NK-92 treated with Interleukin-12 subunit alpha and Interleukin-12 subunit beta, amount 100 ng/mL, for 24 hours (cell line): Measurements from ENCODE around the gene DMBX1.

Experiments used
- DNase-seq: peaks from one replicate; lab custom pipeline; 2025; lab: John Stamatoyannopoulos, UW

DMBX1 gene

DNA sequence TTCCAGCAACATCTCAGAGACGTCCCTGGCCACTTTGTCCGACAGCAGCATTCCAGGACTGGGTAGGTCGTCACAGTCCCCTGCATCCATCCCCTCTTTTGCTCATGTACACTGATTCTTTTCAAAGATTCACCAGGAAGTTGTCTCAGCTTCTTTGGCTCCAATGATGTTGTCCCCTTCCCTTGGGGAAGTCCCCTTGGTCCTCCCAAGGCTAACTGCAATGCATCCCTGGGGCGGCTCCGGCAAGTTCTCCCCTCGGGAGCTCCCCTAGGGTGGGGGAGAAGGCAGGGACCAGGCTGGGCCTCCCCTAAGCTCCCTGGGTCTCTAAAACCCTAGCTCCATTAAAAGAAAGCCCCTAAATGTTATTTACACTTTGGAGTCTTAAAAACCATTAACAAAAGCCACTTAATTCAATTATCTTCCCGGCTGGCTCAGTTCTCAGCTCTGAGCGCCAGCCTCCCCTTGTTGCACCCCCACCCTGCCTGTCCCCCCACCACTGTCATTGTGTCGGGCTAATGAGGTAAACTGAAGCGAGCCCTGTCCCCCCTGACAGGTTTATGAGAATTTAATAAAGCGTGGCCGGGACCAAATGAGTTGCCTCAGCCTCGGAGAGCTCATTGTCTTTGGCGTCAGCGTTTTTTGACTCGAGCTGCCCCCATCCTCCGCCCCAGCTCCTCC lies 36.5 kb downstream of the DMBX1 start:
- no peak for DNase-seq

- DNase-seq = no peak
These were observed 37.2 kb downstream of the DMBX1 start for GRCh38 chr1:46526691-46527291.

DNA sequence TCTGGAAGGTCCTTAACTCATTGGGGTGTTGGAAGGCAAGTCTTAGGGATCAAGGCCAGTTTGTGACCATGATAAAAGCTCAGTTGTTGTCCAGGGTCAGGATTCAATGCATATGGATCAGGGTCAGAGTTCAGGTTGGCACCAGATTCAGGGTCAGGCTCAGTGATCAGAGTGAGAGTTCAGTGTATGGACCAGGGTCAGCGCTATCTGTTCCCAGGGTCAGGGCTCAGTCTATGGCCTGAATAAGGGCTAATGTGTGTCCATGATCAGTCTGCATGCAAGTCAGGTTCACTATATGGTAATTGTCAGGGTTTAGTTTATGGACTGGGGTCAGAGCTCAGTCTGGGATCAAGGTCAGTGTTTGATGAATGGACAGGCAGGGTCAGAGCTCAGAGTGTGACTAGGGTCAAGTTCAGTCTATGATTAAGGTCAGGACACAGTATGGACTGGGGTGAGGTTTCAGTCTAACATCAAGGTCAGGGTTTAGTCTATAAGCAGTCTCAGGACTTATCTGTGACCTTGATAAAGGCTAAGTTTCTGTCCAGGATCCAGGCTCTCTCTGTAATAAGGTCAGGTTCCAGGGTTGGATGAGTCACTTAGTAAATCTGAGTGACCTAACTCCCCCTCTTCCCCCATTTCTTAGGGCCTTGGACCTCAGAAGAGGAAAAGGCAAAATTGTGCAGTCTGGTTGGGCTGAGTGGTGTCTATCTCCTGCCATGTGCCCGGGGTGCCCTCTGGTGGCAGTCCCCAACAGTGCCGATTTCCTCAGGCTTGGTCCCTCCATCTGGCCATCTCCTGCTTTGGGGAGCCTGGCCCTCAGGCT lies 38.0 kb downstream of the DMBX1 start:
- DNase-seq = peak; percentile 62

- DNase-seq = no peak
These were observed 38.8 kb downstream of the DMBX1 start for GRCh38 chr1:46528297-46528955.

- peak; percentile 35 for DNase-seq
These were observed 39.5 kb downstream of the DMBX1 start for GRCh38 chr1:46529031-46529630.

DNA sequence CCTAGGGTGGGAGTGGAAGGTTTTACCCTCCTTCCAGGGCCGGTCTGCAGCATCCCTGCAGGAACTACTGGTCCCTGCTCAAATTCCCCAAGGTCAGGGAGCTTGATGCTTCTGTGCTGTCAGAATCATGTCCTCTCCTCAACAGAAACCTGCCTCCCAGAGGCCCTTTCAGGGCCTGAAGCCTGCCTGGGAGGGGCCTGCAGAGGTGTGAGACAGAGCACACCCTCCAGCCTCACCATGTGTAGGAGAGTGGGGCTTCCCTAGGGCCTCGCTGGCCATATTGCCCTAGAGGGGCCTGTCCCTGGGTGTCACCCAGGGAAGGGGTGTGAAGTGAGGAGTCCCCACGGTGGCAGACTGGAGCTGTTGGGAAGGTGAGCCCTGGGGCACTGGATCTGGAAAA lies 40.7 kb downstream of the DMBX1 start:
- peak; percentile 16 for DNase-seq

- no peak for DNase-seq
These were observed 41.3 kb downstream of the DMBX1 start for GRCh38 chr1:46530791-46531409.

DNA sequence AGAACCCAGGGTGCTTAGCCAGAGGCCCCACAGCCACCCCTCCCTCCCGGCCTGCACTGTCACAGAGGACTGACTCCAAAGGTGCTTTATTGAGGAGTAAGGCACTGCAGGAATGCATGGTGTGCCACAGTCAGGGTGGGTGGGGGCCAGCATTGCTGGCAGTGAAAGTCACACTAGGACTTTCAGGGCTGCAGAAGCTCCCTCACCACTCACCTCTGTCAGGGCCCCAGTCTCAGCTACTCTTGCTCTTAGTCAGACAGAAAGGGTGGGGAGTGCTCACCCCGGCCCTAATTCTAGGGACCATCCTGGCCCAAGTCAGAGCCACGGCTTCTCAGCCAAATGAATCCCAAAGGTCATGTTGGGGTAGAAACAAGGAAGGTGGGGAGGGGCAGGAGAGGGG lies 42.5 kb downstream of the DMBX1 start:
- no peak for DNase-seq

DNA sequence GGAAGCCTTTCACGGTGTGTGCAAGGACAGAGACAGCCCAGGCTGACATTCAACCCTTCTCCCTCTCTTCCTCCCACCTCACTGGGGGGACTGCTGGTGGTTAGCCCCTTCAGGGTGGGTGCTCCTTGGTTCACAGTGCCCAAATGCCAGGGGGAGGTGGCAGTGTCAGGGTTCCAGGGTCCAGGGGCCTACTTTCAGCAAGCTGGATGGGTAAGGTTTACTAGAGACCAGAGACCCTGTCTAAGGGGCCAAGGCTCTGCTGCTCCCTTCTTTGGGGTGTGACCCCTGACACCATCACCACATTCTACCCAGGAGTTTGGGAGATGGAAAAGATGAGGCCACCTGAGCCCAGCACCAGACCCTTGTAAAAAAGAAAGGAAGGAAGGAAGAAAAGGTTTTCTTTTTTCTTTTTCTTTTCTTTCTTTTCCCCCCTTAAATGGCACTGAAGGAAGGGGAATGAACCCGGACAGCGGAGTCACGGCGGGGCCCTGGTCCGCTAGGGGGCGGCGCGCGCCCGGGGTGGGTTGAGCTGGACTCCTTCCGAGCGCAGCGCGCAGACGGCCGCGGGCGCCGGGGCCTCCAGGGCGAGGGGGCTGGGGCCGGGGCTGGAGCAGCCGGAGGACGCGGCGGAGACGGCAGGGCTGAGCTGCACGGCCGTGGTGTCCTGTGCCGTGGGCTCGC lies 43.0 kb downstream of the DMBX1 start:
- no peak for DNase-seq

DNA sequence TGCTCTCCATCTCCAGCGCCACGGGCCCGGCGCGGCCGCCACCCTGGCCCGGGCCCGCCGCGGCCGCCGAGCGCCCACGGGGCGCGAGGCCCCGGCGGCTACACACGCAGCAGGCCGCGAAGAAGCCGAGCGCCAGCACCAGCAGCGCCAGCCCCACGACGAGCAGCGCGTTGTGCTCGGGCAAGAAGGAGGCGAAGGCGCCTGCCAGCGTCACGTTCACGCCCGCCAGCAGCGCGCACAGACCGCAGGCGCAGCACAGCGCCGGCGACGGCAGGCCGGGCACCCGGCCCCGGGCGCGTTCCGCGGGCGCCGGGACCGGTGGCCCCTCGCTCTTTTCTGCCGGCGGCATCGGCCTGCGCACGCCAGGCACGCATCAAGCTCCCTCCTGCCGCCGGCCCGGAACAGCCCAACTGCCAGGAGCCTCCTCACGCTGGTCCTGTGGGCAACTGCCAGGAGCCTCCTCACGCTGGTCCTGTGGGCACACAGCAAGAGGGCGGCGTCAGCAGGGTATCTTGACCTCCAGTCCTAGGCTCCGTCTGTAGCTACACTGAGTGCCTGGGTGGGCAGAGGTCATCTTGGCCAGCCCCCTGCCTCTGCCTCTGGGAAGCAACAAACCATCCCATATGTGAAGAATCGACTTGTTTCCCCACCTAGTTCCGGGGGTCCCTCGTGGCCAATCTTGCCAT lies 43.7 kb downstream of the DMBX1 start:
- DNase-seq = no peak

DNA sequence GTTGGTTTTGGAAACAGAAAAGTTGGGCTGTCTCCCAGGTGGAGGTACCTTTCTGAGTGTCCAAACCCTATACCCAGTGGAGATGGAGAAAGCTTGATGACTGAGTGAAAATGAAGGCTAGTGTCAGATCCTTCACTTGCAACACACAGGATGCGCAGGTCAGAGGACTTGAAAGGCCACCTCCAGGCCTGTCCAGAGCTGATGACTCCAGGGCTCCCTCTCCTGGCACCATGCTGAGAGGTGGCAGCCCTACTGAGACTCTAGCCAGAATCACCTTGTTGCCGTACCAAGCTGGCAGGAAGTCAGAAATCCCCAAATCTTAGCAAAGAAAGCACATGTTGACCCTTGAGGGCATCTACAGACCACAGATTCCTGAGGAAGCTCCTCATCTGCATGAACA lies 45.4 kb downstream of the DMBX1 start:
- peak; percentile 16 for DNase-seq

DNA sequence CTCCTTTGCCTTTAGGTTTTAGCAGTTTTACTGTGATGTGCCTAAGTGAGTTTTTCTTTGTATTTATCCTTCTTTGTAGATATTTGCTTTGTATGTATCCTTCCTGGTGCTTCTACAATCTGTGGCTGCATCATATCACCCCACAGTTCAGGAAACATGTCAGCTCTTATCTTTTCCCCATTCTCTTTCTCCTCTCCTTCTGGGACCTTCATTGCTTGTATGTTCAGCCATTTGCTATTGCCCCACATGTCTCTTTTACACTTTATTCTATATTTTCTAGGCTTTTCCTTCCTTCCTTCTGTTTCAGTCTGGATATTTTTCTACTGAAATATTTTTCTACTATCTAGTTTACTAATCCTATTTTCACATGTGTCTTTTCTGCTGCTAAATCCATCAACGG lies 46.9 kb downstream of the DMBX1 start:
- no peak for DNase-seq

DNA sequence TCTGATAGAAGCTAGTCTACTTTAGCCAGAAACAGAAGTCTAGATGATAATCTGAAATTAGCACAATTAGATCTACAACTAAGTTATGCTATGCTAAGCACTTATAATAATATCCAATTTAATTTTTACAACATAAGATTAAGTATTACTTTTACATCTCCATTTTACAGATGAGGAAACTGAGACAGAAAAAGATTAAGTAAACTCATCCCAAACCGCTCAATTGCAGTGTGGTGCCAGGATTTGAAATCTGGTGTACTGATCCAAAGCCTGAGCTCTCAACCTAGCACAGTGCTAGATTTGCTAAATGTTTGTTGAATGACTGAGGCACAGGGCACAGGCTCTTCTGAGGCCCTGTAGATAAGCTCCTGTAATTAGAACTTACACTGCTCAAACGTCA lies 48.0 kb downstream of the DMBX1 start:
- DNase-seq = no peak

GRCh38 chr1:46538147-46538546 lies 48.5 kb downstream of the DMBX1 start:
- no peak for DNase-seq
